DND-41 (cell line): ENCODE results near the gene FOLR2.

Source experiments
- EZH2 ChIP-seq: IDR thresholded peaks from 3 replicates; pipeline ENCODE4 v1.6.1; 2012; ENCODE audit warnings: borderline replicate concordance, low read depth, mild to moderate bottlenecking, moderate library complexity, low read length, inconsistent platforms; ENCODE audit not compliant: severe bottlenecking
- TF ChIP-seq, protein P1 (sequence below): IDR thresholded peaks from 2 replicates; pipeline ENCODE4 v1.5.1; 2012; ENCODE audit warnings: borderline replicate concordance, low read length, moderate library complexity, mild to moderate bottlenecking; ENCODE audit not compliant: poor library complexity, severe bottlenecking; ENCODE audit errors: extremely low read depth

DNA sequence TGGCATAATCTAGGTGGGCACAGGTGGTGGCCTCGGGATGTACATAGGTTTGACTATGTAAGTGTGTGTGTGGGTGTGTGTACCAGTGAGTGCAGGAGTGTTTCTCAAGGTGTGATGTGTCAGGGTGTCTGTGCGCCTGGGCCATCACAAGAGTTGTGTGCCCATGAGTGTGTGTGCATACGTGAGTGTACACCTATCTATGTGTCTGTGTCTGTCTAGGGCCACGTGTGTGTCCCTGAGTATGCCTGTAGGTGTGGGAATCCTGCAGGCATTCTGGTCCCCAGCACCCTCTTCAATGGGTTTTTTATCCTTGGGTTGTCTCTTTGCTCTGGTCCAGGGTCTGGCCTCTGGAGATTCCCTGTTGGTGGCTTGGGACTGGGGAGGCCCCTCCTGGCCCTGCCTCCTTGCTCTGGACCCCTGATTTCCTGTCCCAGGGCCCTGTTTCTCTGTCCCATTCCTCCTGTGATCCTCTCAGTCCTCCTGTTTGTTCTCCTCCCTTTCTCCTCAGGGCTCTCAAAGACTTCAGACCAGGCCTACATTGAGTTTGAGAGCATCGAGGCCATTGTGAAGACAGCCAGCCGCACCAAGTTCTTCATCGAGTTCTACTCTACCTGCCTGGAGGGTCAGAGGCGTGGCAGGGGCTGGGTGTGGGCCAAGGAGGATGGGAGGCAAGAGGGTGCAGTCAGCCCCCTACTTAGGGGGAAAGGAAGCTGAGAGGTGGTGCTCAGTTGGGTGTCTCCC is 17.3 kb downstream of the FOLR2 start:
- TF ChIP-seq, protein P1, sequence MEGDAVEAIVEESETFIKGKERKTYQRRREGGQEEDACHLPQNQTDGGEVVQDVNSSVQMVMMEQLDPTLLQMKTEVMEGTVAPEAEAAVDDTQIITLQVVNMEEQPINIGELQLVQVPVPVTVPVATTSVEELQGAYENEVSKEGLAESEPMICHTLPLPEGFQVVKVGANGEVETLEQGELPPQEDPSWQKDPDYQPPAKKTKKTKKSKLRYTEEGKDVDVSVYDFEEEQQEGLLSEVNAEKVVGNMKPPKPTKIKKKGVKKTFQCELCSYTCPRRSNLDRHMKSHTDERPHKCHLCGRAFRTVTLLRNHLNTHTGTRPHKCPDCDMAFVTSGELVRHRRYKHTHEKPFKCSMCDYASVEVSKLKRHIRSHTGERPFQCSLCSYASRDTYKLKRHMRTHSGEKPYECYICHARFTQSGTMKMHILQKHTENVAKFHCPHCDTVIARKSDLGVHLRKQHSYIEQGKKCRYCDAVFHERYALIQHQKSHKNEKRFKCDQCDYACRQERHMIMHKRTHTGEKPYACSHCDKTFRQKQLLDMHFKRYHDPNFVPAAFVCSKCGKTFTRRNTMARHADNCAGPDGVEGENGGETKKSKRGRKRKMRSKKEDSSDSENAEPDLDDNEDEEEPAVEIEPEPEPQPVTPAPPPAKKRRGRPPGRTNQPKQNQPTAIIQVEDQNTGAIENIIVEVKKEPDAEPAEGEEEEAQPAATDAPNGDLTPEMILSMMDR = no peak
- no peak for TF ChIP-seq EZH2
